NCI-H1092 (cell line): Measurements from ENCODE around the gene LAPTM4A.

Experiments
- DNase-seq: peaks from one replicate; lab custom pipeline; 2025; lab: John Stamatoyannopoulos, UW

LAPTM4A gene

DNA sequence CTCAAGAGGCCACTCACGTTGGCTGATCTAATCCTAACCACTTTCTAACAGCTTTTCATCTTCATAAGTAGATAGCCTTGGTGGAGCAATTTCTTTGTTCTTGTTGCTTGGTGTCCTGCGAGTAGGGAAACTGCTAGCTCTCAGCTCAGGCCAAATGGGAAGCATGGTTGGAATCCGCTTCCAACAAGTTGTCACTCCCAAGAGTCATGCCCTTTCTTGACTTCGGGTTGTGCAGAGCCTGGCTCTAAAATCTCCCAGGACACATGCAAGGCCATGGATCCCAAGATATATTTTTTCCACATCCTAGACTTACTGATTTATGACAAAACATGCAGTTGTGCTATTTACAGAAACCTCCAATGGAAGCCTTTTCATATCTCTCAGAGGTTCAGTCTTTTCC, 31.7 kb downstream of the LAPTM4A start:
- DNase-seq, result no peak

DNA sequence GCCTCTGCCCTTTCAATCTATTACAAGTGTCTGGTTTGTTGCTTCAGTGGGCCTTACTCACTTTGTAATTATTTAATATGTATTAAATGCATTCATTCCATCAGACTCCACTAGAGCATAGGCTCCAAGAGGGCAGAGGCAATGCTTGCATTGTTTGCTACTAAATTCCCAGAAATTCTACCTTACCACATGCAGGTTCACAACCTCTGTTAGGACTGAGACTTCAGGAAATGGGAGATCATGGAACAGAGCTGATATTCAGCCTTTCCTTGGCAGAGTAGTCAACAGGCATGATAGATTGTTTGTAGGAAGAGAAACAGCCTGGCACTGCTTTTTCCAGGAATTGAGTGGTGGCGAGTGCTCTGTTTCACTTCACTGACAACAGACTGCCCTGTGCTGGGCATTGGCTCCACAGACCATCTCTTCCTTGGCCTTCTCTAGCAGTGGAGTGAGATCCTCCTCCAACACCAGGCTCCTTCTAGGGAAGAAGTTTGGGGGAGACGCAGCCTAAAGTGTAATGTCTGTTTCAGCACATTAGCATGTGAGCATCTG, 32.8 kb downstream of the LAPTM4A start:
- DNase-seq, result no peak

DNA sequence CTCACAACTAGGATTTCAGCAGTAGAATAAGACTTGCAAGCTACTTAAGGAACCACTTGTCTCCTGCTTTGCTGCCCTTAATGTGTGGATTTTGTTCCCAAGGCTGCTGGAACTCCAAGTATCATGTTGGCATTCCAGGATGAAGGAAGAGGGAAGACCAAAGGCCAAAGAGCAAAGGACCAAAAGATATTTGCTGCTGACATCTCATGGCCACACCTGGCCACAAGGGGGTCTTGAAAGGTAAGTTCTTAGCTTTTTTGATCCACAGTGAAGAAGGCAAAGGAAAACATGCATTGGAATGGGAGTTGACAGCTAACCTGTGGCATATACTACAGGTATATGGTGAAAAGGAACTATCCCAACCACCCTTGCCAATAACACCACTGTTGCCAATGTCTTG, 35.1 kb downstream of the LAPTM4A start:
- DNase-seq, result no peak

DNA sequence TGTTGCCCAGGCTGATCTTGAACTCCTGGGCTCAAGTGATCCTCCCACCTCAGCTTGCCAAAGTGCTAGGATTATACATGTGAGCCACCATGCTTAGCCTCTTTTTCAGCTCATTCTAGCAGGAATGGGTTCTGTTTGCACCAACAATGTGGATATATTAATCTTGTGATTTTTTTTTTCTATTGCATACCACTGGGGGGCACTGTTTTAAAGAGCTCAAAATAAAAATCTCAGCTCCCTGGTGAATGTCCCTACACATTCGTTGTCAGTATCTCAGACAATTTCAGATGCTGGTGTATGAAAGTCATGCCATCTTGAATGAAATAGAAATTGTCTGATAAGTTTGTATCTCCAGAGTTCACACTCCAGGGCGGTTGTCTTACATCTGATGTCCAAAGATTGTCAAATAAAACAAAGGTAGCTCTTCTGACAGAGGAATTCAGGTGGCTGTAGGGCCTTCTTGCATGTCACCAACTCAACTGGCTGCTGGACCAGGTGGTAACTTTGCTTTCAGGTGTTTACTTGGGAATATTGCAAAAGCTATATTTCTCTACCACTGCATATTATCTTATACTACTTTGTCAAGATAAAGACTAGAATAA, 35.8 kb downstream of the LAPTM4A start:
- no peak for DNase-seq

DNA sequence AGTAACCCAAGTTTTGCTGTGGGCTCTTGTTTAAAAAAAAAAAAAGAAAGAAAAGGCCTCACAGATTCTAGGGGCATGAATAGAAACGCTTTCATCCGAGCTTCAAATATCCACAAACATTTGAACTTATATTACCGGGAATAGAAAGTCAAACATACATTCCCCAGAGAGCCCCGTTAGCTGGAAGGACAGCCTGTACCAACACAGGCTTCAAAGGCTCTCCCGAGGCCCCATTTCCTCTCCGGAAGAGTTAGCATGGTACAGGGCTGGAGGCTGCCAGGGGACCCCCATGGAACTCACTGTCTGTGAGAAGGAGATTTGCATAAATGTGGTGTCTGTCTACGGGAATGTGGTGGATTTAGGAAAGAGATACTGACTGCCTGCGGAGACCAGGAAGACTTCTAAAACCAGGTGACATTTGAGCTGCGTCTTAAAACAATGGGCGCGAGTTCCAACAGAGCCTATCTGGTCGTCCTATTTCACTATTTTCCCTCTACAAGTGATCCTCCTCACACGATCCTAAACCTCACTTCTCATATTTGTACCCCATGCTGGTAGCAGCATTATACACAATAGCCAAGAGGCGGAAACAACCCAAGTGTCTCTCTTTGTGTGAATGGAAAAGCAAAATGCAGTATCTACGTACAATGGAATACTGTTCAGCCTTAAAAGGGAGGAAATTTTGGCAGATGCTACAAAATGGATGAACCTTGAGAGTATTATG, 38.1 kb downstream of the LAPTM4A start:
- DNase-seq, result no peak

DNA sequence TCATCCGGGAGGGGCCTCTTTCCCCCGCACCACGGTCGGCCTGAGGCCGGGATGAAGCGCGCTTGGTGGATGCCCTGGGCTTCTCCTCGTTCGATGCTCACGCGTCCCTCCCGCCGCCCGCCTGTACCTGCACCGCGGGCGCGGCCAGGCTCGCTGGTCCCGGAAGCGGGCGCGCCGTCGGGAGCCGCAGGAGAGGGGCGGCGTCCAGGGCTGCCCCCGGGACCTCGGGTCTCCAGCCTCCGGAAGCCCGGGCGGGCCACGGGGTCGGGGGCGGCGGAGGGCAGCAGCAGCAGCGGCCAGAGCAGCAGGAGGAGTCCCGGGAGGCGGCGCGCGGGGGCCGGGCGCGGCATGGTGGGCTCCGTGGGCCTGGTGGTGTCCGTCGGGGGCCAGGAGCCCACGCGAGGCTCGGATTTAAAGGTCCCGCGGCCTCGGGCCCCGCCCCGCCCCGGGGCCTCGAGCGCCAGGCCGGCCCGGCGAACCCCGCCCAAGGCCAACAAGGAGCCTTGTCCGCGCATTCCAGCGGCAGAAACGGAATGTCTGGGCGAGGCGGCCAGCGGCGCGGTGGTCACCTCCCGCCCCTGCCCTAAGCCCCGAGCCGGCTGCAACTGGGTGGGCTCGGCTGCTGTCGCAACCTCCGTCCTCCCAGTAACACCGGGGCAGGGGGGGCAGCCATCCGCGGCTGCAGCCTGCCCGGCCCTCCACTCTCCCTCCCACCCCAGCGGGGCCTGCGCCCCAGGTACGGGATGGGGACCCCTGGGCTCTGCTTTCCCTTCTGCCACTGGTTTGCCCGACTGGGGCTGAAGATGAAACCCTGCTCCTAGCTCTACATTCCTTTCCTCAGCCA, 38.9 kb downstream of the LAPTM4A start, which contains the start of gene MATN3:
TSS of gene MATN3 (minus strand) at position 387 of the 844 bp plus-strand sequence. CDS start at position 350, 37 bp downstream.
- DNase-seq, result no peak

DNA sequence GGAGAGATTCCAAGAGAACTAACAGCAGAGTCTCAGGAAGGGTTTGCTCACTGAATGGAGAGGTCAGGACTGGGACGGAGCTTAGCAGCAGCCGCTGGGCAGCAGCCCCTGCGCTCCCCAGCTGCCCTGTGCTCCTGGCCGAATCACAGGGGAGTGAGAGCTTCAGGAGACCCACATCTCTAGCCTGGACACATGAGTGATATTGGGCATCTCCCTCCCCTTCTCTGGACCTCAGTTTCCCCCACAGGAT, 39.5 kb downstream of the LAPTM4A start:
- DNase-seq, result no peak

DNA sequence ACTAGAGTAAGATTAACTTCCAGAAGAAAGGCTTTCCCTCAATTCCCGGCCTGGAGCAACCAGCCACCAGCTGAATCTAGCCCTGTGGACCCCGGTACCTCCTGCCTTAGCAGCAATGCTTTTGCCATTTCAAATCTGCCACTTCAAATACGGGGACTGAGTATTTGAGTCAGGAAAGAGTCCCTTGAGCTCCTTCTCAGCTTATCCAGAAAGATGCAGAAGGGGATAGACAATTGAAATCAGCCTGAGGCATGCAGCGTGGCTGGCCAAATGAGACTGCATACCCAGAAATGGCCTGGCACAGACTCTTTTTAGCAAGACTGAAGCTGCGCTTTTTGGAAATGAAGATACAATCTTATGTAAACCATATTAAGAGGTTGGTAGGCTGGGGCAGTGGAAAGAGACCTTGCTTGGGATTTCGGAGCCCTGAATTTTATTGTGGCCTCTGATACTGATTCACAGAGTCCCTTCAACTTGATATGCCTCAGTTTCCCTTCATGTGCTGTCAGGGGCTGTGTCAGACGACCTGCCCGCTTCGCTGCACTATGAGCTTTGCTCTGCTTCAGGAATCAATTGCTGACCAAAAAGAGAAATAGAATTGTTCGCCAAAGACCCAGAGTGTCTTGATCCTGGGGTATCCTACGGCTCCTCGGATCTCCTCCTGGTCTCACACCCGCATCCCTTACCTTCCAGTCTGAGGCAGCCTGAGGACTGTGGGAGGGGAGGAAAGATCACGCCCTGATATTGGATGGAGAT, 40.0 kb downstream of the LAPTM4A start:
- no peak for DNase-seq

DNA sequence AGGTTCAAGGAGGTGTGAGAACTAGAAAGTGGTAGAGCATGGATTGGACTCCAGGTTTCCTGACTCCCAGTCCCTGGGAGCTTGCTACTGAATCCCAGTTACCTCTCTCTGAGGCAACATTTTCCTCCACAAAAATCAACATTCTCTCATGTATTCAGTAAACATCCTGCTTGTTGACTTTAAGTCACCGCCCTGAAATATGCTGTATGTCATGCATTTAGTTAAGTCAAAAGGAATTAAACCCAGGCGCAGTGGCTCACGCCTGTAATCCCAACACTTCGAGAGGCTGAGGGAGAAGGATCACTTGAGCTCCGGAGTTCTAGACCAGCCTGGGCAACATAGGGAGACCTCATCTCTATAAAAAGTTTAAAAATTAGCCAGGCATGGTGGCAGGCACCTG, 42.7 kb downstream of the LAPTM4A start:
- no peak for DNase-seq

DNA sequence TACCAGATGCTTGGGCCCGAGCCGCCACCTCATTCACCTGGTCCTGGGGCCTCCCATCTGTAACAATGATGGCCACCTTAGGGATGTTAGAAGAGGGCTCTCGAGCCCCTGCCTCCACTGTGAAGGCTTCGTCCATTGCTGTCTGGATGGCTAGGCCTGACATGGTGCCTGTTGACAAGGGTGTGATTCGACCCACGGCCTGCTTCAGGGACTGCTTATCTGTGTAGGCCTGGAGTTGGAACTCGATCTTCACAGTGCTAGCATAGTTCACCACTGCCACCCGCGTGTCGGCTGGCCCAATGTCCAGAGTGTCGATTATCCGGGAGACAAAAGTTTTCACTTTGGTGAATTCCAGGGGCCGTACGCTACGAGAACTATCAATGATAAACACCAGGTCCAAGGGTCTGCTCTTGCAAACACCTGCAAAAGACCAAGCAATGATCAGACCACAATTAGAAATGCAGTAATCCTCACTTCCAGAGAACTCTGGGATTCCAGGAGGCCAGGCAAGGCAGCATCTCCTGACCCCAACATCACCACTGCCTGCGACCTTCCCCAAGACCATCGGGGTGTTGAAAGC, 45.4 kb downstream of the LAPTM4A start:
- DNase-seq, result no peak

DNA sequence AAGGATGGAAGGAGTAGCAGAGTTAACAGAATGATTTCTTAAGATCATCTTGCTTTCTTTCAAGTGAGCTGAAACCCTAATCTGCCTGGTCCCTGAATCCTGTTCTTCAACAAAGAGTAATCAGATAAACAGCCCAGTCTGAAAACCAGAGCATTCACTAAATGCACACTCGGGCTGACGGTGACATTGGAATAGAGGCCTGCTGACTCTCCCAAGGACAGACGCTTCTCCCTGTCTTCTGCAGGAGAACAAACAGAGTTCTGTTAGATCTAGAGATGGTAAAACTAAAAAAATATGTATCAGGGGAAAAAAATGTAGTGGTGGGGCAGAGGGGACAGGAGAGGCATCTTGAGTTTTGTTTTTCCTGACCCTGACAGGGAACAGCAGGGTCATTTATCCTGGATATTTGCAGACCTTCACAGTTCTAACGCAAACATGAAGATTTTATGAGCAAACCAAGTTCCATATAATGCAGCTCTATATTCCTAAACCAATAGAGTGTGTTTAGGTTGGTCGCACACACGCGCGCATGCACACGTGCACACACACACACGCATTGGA, 46.3 kb downstream of the LAPTM4A start:
- no peak for DNase-seq

DNA sequence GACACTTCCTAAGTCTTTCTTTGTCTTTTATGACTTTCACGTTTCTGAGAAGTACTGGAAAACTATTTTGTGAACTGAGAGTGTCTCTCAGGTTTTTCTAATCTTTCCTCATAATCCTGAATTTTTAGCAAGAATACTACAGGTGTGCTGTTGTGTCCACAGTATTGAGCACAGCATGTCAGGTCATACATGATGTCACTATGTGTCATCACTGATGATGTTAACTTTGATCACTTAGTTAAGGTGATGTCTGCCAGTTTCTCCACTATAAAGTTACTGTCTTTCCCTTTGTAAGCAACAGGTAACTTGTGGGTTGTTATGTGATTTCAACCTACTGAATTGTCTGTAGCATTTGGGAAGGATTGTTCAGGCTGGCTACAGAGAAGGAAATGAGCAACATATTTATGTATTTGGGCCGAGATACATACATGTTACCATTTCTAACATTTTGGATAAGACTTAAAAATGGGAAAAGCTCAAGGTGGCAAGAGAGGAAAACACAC, 50.0 kb downstream of the LAPTM4A start:
- no peak for DNase-seq

DNA sequence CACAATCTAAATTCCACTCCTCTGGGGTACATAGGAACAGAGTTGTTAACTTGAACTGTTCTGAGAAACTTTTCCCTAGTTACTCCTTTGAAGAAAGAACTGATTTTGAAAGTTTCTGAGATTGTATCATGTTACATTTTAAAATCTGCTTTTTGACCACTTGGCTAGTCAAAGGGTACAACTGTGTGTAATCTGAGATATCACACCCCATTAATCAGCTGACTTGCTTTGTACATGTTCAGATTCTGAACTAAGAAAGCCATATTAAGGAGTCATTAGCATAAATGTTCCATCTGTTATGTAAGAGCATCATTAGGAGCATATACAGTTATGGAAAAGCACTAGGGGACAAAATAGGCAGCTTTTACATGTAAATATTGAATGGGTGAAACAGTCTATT, 57.7 kb downstream of the LAPTM4A start:
- DNase-seq, result no peak

DNA sequence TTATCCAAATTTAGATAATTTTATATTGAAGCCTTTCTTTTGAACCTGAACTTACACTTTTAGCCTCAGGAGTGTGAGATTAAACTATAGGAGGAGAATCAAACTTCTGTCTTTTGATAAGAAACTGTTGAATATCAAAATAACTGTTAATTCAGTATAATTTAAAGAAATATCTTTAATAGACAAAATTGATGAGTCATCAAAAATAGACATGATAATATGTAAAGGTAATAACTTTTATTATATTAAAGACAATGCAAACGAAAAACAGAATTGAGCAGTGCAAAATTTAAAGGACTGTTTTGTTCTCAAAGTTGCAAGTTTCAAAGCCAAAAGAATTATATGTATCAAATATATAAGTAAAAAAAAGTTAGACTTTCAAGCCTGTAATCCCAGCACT, 59.5 kb downstream of the LAPTM4A start:
- no peak for DNase-seq

DNA sequence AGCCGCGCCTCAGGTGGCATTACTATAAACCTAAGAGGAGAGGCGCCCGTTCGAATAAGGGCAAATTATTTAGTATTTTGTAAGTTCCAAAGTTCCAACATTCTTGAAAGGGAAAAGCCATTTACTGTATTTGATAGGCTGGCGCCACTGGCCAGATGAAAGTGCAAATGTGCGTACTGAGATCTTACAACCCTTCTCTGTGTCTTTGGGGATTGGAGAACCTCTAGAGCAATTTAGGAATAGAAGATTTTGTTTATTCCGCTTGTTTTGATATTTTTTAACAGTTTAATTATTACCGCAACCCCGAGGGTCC, 61.1 kb downstream of the LAPTM4A start:
- DNase-seq, result no peak

DNA sequence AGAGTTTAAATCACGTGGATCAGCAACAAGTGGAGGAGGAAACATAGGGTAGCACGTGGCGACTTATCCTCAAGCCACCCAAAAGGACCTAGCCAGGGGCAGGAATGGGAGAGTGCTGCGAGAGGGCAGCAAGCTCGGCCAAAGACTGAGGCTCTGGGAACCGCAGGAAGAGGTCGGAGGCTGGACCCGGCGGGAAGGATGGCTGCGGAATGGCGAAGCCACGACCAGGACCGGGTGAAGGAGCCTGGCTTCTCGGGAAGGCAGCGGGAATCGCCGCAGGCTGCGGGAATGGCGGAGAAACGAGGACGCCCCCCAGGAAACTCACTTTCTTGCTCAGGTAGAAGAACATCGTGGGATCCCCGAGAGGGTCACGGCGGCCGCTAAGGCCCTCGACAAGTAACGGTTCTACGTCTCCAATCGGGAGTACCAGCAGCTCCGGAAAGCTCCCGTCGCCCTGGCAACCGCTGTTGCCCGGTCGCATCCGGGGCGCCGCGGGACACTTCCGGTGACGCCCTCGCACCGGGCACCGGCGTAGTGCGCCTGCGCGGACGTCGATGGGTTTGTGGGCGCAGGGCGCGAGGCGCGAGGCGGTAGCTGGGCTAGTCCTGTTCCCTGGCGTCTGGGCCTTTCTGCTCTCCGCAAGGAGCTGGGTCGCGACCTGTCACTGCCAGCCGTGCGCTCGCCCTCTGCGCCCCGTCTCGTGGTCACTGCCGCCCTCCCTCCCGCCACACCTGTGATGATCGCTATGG, 61.6 kb downstream of the LAPTM4A start, which contains the start of gene WDR35:
TSS of gene WDR35 (minus strand) at position 439 of the 749 bp plus-strand sequence. CDS start at position 349, 90 bp downstream.
- peak; percentile 75 for DNase-seq

DNA sequence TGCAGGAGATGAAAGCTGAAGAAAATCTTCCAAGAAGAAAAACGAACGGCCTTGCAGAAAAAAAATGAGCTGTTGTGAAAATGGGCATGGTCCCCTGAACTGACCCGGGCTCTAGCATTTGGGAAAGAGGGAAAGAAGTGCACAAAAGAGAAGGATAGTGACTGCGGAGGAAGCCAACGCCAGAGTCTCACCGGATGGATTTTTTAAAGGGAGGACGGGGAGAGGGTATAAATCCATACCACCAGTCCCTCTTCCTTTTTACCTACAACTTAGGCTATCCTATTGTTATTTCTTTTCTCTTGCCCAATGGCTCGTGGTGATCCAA, 62.1 kb downstream of the LAPTM4A start:
- DNase-seq, result no peak

DNA sequence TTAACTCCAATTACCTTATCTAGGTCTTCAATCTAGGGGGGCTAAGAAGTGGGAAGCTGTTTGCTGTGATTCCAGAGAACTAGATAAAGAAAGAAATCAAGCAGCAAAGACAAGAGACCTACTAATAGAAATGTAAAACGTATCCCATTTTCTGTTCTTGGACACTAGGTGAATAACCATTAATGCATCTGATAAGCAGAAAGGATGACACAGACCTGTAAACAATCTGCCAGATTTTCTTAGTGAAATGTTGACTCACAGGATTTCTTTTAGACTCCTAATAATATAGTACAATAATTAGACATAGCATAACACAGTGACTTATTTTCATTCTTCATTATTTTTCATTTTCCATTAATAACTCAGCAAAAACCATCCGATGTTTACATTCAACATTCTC, 62.8 kb downstream of the LAPTM4A start:
- no peak for DNase-seq

DNA sequence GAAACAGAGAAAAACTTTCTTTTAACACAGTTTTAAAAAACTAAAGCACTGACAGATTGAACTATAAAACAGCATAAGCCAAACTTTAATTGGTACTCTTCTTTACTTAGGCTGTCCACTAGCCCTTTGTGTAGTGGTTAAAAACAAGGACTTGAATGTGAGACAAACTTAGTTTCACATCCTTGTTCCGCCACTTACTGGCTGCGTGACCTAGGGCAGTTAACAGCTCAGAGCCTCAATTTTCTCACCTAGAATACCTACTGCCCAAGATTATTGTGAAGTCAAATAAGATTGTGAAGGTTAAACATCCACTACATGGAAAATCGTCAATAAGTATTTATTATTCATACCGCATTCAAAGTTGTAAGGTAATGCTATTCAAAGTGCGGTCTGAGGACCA, 63.5 kb downstream of the LAPTM4A start:
- DNase-seq, result no peak
